ENCODE results near the gene GGCX. TPM values are rescaled to one million over a fixed set of nuclear protein-coding genes. Genes with fewer than 3 reads are reported as not detected.
"Not testable (repeated sequence)": the region's sequence is repeated elsewhere in the genome, so short reads cannot be mapped to it uniquely, and the experiment has no call there.

Gene GGCX
- 26.9 TPM for total RNA-seq
- long read RNA-seq, full-length matches to known transcripts = 9 of 10 reads
- long read RNA-seq, partial matches to known transcripts = 0 of 10 reads
- long read RNA-seq, other reads (novel, unspliced or antisense) = 1 of 10 reads

- DNase-seq (ENCODE audit: missing footprints) (peak; percentile 99), ATAC-seq (peak; percentile 93)
- intact Hi-C loops (cut with DNase I) = loop anchor here (5.0 kb wide), 1 partner anchor 36 kb away; the partner anchor contains the start of gene RNF181
Measured at GRCh38 chr2:85561280-85562212, at the start of gene GGCX. TSS of gene GGCX (minus strand) at chr2:85561493. CDS start at chr2:85561428, 65 bp downstream.

- no peak for DNase-seq (ENCODE audit: missing footprints)
- ATAC-seq = no peak
- intact Hi-C loops (cut with DNase I) = no loop called here
Measured at GRCh38 chr2:85607268-85608215, 46.2 kb upstream of the GGCX start.

GRCh38 chr2:85606116-85606455 is 44.8 kb upstream of the GGCX start:
- ATAC-seq (no peak), DNase-seq (ENCODE audit: missing footprints) (no peak)
- intact Hi-C loops (cut with DNase I) = no loop called here

GRCh38 chr2:85605406-85606115 is 44.3 kb upstream of the GGCX start:
- ATAC-seq = no peak
- intact Hi-C loops (cut with DNase I) = no loop called here
- no peak for DNase-seq (ENCODE audit: missing footprints)

GRCh38 chr2:85604568-85605339 is 43.5 kb upstream of the GGCX start:
- intact Hi-C loops (cut with DNase I) = no loop called here
- ATAC-seq = no peak
- DNase-seq (ENCODE audit: missing footprints) = no peak

DNA sequence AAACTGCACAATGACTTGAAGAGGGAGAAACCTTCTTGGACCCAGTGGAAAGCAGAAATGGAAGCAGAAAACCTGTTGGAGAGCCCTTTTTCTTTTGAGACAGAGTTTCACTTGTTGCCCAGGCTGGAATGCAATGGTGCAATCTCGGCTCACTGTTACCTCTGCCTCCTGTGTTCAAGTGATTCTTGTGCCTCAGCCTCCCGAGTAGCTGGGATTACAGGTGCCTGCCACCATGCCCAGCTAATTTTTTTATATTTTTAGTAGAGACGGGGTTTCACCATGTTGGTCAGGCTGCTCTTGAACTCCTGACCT is 42.8 kb upstream of the GGCX start:
- intact Hi-C loops (cut with DNase I) = not testable (repeated sequence)

DNA sequence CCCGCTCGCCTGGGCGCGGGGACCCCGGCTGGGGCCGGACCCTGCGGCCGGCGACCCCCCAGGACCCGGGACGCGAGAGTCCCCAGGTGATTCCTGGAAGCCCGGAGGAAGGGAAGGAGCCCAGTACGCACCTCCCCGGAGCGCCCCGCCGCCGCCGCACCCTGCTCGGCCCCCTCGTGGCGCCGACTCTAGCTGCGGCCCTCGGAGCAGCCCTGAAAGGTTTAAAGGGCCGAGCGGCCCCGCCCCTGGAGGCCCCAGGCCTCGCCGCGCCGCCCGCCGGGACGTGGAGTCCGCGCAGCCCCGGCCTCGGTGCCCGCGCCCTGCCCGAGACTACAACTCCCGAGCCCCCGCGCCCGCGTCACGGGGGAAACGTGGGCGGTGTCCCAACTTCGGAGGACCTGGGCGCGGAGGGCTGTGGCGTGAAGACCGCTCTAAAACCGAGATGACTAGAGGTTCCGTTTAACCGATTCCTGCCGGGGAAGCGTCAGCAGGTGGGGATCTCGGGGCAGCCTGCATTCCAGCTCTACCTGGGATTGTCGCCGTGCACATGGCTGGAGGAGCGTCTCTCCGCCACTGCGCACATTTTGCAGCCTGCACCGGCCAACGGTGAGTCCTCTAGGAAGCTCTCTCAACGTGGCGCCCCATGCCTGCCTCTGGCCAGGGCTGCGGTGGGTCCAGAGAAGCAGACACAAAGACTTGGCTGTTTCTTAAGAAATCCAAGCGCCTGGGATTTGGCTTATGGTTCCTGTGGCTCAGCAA is 41.4 kb upstream of the GGCX start, which contains the start of gene TMEM150A:
Gene TMEM150A, minus strand, starts transcription at position 223 of the 759 bp plus-strand sequence. CDS start 750 bp downstream, outside the sequence.
- intact Hi-C loops (cut with DNase I) = no loop called here
- peak; percentile 97 for ATAC-seq
- peak; percentile 97 for DNase-seq (ENCODE audit: missing footprints)

More for the DNA sequence above, 42.8 kb upstream of the GGCX start:
- DNase-seq (ENCODE audit: missing footprints); ATAC-seq: not testable (repeated sequence)

DNA sequence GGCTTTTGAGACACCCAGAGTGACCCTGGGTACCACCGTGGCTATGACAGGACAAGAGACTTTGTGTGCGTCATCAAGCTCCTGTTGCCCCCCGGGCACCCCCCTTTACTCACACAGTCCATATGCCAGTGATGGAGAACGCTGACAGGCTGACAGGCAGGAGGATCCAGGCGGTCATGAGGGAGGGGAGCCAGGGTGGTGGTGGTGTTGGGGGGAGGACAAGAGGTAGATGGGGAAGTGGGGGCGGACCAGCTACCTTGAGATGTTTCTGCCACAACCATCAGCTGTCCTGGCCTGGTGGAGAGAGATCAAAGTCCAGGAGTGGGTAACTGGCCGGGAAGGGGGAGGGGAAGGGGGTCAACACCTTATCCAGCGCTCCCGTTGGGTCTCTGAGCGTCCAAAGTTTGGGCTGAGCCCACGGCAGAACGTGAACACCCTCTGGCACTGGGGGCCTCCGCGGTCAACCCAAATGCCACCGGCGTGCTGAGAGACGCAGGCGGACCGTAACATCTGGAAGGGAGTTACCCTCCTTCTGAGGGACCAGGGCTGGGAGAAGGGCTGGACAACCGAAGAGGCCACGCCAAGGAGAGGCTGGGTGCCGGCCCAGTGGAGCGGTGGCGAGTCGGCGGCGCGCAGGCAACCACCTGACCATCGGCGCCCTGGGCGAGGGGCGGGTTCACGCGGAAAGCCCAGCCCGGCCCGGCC is 40.6 kb upstream of the GGCX start:
- intact Hi-C loops (cut with DNase I) = no loop called here
- DNase-seq (ENCODE audit: missing footprints) (peak; percentile 87), ATAC-seq (peak; percentile 66)

DNA sequence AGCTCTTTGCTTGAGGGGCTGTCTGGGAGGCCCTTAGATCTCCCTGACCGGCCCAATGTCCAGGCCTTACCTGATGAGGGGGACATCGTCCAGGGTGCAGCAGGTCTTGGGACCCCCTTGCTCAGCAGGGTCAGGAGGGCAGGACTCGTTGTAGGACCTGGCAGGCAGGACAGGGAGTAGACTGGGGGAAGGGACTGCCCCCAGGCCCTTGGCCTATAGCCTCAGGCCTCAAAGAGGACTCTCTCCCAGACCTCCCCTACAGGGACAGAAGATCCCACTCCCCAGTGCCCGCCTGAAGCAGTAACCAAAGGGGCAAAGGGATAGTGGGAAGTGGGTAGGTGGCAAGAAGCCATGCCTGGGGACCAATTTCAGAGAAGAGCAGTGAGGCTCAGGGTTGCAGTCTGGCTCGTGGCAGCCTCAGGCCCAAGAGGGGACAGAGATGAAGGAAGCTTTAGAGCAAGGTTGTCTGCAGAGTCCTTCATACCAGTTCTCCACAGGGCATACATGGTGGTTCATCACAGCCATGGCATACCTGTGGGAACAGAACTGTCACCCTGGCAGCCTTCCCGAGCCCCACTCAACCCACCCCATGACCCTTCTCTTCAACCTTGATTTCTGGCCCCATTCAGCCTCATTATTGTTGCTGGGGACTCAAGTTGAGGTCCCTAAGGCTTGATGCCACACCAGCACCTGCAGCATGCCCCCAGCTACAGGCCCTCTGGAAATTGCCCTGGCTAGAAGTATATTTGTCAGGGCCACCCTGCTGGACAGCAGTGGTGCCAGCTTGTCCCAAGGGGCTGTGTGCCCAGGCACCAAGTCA is 39.9 kb upstream of the GGCX start:
- DNase-seq (ENCODE audit: missing footprints) (no peak), ATAC-seq (no peak)
- intact Hi-C loops (cut with DNase I) = no loop called here

DNA sequence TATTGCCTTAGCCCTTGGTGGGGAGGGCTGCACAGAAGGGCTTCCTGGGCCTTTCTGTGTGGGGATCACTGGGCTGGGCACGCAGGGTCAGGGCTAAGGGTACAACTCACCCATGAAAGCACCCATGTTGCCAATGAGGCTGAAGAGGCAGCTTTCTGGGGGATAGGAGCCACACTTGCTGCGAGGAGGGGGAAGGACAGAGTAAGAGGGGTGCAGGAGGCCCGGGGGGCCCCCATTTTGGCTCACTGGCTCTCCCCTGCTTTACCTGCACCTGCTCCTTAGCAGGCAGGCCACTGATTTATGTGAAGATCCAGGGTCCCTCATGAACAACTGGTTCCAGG is 38.9 kb upstream of the GGCX start:
- intact Hi-C loops (cut with DNase I) = no loop called here

DNA sequence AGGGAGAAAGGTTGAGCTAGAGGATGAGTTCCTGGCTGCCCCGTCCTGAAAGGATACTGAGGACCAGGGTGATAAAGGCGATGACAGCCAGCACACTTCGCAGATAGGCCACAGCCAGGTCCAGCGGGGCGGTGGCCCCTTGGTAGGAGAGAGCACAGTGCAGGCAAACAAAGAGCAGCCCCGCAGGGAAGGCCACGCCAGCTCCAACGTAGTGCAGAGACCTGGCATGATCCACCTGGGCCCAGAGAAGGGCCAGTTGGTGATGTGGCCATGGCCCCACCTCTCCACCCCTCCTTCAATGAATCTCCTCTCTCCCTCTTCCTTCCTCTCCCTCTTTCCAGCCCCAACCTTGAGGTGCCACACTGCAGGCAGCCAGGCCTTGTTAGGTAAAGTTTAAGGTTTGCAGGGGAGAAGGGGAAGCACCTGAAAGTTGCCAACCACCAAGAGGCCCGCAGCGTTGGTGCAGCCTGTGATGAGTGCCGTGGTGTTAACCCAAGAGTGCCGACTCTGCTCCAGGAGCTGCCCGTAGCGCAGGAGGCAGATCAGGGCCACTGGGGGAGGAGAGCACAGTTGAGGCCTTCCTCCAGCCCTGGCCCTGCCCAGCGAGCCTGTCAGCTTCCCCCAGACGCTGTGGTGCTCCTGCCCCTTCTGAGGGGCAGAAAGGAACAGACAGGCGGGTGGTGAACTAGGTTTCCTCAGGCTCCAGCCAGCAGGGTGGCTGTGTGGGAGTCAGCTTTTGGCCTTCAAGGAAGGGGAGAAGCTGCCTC is 38.4 kb upstream of the GGCX start:
- no peak for DNase-seq (ENCODE audit: missing footprints)
- no peak for ATAC-seq
- intact Hi-C loops (cut with DNase I) = loop anchor here (5.0 kb wide), 1 partner anchor 37 kb away; the partner anchor contains the start of gene GGCX

More for the DNA sequence above, 38.9 kb upstream of the GGCX start:
- ATAC-seq (no peak), DNase-seq (ENCODE audit: missing footprints) (no peak)

DNA sequence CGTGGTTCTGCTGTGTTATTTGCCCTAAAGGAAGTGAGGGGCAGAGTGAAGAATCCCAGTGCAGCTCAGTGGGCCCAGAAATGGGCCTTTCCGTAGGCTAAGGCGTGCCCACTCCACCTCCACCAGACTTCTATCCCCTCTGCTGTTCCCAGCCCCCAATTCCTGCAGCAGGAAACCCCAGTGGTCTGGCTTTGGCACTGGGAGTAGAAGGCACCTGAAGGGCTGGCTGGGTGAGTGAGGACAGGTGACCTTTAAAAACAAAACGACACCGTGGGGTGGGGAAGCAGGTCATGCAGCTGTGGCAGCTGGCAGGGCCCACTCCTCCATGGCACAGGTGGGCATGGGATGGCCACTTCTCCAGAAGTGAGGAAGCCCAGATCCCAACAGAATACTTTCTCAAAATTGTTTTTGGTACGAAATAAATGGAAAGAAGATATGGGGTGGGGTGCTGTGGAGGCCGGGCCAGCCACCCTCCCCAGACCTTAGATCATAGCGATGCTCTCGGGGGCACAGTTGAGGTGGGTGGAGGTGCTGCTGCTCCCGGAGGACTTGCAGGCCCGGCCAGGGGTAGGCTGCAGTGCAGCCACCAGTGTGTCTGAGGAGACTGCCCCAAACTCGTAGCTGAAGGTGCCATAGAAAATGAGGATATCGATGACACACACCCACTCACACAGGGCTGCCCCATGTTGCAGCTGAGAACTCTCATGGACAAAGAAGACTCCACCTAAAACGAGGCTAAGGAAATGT is 37.5 kb upstream of the GGCX start:
- ATAC-seq (no peak), DNase-seq (ENCODE audit: missing footprints) (no peak)
- intact Hi-C loops (cut with DNase I) = loop anchor here (5.0 kb wide), 1 partner anchor 36 kb away; the partner anchor contains the start of gene GGCX

DNA sequence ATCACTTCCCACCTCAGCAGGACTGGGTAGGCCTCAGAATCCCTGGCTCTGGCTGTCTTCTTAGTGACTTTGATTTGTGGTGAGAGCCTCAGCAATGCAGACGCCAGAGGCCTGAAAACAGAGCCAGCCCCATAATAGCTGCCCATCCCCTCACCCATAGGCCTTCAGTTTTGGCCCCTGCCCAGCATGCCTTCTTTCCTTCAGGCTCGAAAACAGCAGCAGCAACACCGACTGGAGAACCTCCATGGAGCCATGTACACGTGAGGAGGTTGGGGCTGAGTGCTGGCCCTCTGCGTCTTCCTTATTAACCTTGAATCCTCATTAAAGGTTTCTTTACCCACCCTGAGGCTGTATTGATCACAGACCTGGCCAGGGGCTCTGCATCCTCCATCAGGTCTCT is 35.9 kb upstream of the GGCX start:
- intact Hi-C loops (cut with DNase I) = loop anchor here (5.0 kb wide), 1 partner anchor 35 kb away; the partner anchor contains the start of gene GGCX
- DNase-seq (ENCODE audit: missing footprints) = no peak
- no peak for ATAC-seq

GRCh38 chr2:85596486-85597143 is 35.3 kb upstream of the GGCX start:
- intact Hi-C loops (cut with DNase I) = loop anchor here (5.0 kb wide), 1 partner anchor 34 kb away; the partner anchor contains the start of gene GGCX
- ATAC-seq (no peak), DNase-seq (ENCODE audit: missing footprints) (no peak)
